Mesendoderm (in vitro differentiated cells): ENCODE results near the gene SNX24.

Experiments
- DNase-seq: peaks from one replicate; pipeline ENCODE4 v3.0.0; 2013
- H2AK5ac ChIP-seq: 2 replicates; pipeline ENCODE4 v1.6.1; 2013; ENCODE audit warnings: low read length, inconsistent platforms
- H2BK120ac ChIP-seq: 2 replicates; pipeline ENCODE4 v1.6.1; 2013; ENCODE audit warnings: low read depth, mild to moderate bottlenecking, low read length, moderate library complexity, mixed read lengths
- H2BK15ac ChIP-seq: replicated peaks from 2 replicates; pipeline ENCODE4 v1.6.1; 2013; ENCODE audit warnings: low read depth, mild to moderate bottlenecking, moderate library complexity
- H2BK5ac ChIP-seq: 2 replicates; pipeline ENCODE4 v1.6.1; 2013; ENCODE audit warnings: low read length, inconsistent platforms
- H3K18ac ChIP-seq: 2 replicates; pipeline ENCODE4 v1.6.1; 2013; ENCODE audit warnings: mild to moderate bottlenecking, low read length, mixed read lengths
- H3K23ac ChIP-seq: one replicate; pipeline ENCODE4 v1.6.1; 2013; ENCODE audit warnings: low read length
- H3K27ac ChIP-seq: 2 replicates; pipeline ENCODE4 v1.5.1; 2013; ENCODE audit warnings: low read depth, mild to moderate bottlenecking, inconsistent platforms, low read length, moderate library complexity
- H3K27me3 ChIP-seq: 2 replicates; pipeline ENCODE4 v1.6.1; 2013; ENCODE audit warnings: low read length, control low read depth, mild to moderate bottlenecking, inconsistent platforms; ENCODE audit not compliant: insufficient read depth, poor library complexity
- H3K36me3 ChIP-seq: 2 replicates; pipeline ENCODE4 v1.6.1; 2013; ENCODE audit warnings: low read length, inconsistent platforms; ENCODE audit not compliant: control insufficient read depth, insufficient read depth
- H3K4ac ChIP-seq: one replicate; pipeline ENCODE4 v1.6.1; 2013; ENCODE audit warnings: low read depth, mild to moderate bottlenecking, low read length, moderate library complexity
- H3K4me1 ChIP-seq: 2 replicates; pipeline ENCODE4 v1.6.1; 2013; ENCODE audit warnings: low read depth, low read length, inconsistent platforms; ENCODE audit not compliant: control insufficient read depth
- H3K4me2 ChIP-seq: 2 replicates; pipeline ENCODE4 v1.6.1; 2013; ENCODE audit warnings: low read length
- H3K4me3 ChIP-seq: 2 replicates; pipeline ENCODE4 v1.5.1; 2013; ENCODE audit warnings: mild to moderate bottlenecking, low read length
- H3K56ac ChIP-seq: one replicate; pipeline ENCODE4 v1.6.1; 2013; ENCODE audit warnings: low read length
- H3K79me1 ChIP-seq: 2 replicates; pipeline ENCODE4 v1.6.1; 2013; ENCODE audit warnings: low read length, inconsistent platforms
- H3K79me2 ChIP-seq: 2 replicates; pipeline ENCODE4 v1.6.1; 2013; ENCODE audit warnings: mild to moderate bottlenecking, low read length; ENCODE audit not compliant: control insufficient read depth, insufficient read depth
- H3K9ac ChIP-seq: 2 replicates; pipeline ENCODE4 v1.6.1; 2013; ENCODE audit warnings: low read length, inconsistent platforms
- H4K5ac ChIP-seq: one replicate; pipeline ENCODE4 v1.6.1; 2013; ENCODE audit warnings: low read length
- H4K8ac ChIP-seq: one replicate; pipeline ENCODE4 v1.6.1; 2013; ENCODE audit warnings: low read depth, mild to moderate bottlenecking, control low read depth, low read length, moderate library complexity
- WGBS: extraction: QIAGEN DNeasy Blood & Tissue Kit; methylation state at CpG from one replicate; pipeline ENCODE4 v1.1.7; 2013; ENCODE audit warnings: low lambda C conversion rate, missing lambda C conversion rate; ENCODE audit not compliant: insufficient coverage; ENCODE audit errors: extremely low coverage; 5-methylcytosine and 5-hydroxymethylcytosine counted together

Gene SNX24

GRCh38 chr5:123001808-123002207 lies 156.4 kb downstream of the SNX24 start:
- no peaks in the 10 kb centered on the region for H3K36me3 ChIP-seq

GRCh38 chr5:123007182-123007581 lies 161.8 kb downstream of the SNX24 start:
- no peaks in the 10 kb centered on the region for H3K27me3 ChIP-seq
- no peak overlapping the region for H2BK5ac ChIP-seq
- no peak overlapping the region for H3K4ac ChIP-seq
- H4K5ac ChIP-seq = no peak overlapping the region
- WGBS = no CpG with 5 or more reads among the region's 6 CpGs
- H2AK5ac ChIP-seq = no peak overlapping the region
- no peaks in the 10 kb centered on the region for H3K36me3 ChIP-seq
- no peak overlapping the region for H3K27ac ChIP-seq
- no peak overlapping the region for H2BK120ac ChIP-seq
- no peak overlapping the region for H4K8ac ChIP-seq
- no peak overlapping the region for H3K56ac ChIP-seq
- no peak overlapping the region for H3K9ac ChIP-seq
- peak; percentile 2 for DNase-seq
- no peak overlapping the region for H2BK15ac ChIP-seq
- no peak overlapping the region for H3K23ac ChIP-seq
- no peak overlapping the region for H3K4me2 ChIP-seq
- H3K4me1 ChIP-seq = no peaks in the 10 kb centered on the region
- no peak overlapping the region for H3K4me3 ChIP-seq
- no peaks in the 10 kb centered on the region for H3K79me1 ChIP-seq
- no peaks in the 10 kb centered on the region for H3K79me2 ChIP-seq
- no peak overlapping the region for H3K18ac ChIP-seq

More at GRCh38 chr5:123001808-123002207, 156.4 kb downstream of the SNX24 start:
- Histone ChIP-seq H3K79me2 (no peaks in the 10 kb centered on the region), H3K27me3 (no peaks in the 10 kb centered on the region), H3K27ac (no peak overlapping the region), H3K4me3 (no peak overlapping the region), H4K8ac (no peak overlapping the region), H3K9ac (no peak overlapping the region), H3K4ac (no peak overlapping the region), H4K5ac (no peak overlapping the region), H2BK15ac (no peak overlapping the region), H3K4me2 (no peak overlapping the region), H2BK120ac (no peak overlapping the region), H2AK5ac (no peak overlapping the region), H3K18ac (no peak overlapping the region), H3K4me1 (no peaks in the 10 kb centered on the region), H3K23ac (no peak overlapping the region), H3K56ac (no peak overlapping the region), H3K79me1 (no peaks in the 10 kb centered on the region), H2BK5ac (no peak overlapping the region)
- no CpG with 5 or more reads among the region's 7 CpGs for WGBS
- no peak for DNase-seq

- no peak overlapping the region for H3K4me2 ChIP-seq
- no peak overlapping the region for H3K4ac ChIP-seq
- no peak for DNase-seq
- no peak overlapping the region for H2BK120ac ChIP-seq
- no peak overlapping the region for H4K5ac ChIP-seq
- H2BK5ac ChIP-seq = no peak overlapping the region
- no peak overlapping the region for H3K23ac ChIP-seq
- H3K27ac ChIP-seq = no peak overlapping the region
- no peak overlapping the region for H3K4me3 ChIP-seq
- H4K8ac ChIP-seq = no peak overlapping the region
- H3K4me1 ChIP-seq = no peaks in the 10 kb centered on the region
- H2AK5ac ChIP-seq = no peak overlapping the region
- no peaks in the 10 kb centered on the region for H3K79me1 ChIP-seq
- no peak overlapping the region for H2BK15ac ChIP-seq
- H3K9ac ChIP-seq = no peak overlapping the region
- no CpG with 5 or more reads among the region's 6 CpGs for WGBS
- no peaks in the 10 kb centered on the region for H3K36me3 ChIP-seq
- H3K27me3 ChIP-seq = no peaks in the 10 kb centered on the region
- H3K79me2 ChIP-seq = no peaks in the 10 kb centered on the region
- H3K18ac ChIP-seq = no peak overlapping the region
- H3K56ac ChIP-seq = no peak overlapping the region
These were observed 162.3 kb downstream of the SNX24 start for GRCh38 chr5:123007754-123008153.

- H3K79me1 ChIP-seq = no peaks in the 10 kb centered on the region
- H2AK5ac ChIP-seq = no peak overlapping the region
- H4K8ac ChIP-seq = no peak overlapping the region
- no peaks in the 10 kb centered on the region for H3K79me2 ChIP-seq
- no peak for DNase-seq
- H3K27me3 ChIP-seq = no peaks in the 10 kb centered on the region
- no CpG with 5 or more reads among the region's 1 CpG for WGBS
- no peak overlapping the region for H4K5ac ChIP-seq
- H3K4me1 ChIP-seq = no peaks in the 10 kb centered on the region
- no peak overlapping the region for H3K4me3 ChIP-seq
- H3K18ac ChIP-seq = no peak overlapping the region
- no peaks in the 10 kb centered on the region for H3K36me3 ChIP-seq
- H3K9ac ChIP-seq = no peak overlapping the region
- no peak overlapping the region for H2BK15ac ChIP-seq
- no peak overlapping the region for H3K4me2 ChIP-seq
- H3K27ac ChIP-seq = no peak overlapping the region
- no peak overlapping the region for H3K23ac ChIP-seq
- no peak overlapping the region for H3K56ac ChIP-seq
- no peak overlapping the region for H2BK5ac ChIP-seq
- no peak overlapping the region for H3K4ac ChIP-seq
- H2BK120ac ChIP-seq = no peak overlapping the region
These were observed 166.9 kb downstream of the SNX24 start for GRCh38 chr5:123012321-123012720.

- H4K5ac ChIP-seq = no peak overlapping the region
- no peaks in the 10 kb centered on the region for H3K36me3 ChIP-seq
- no peaks in the 10 kb centered on the region for H3K27me3 ChIP-seq
- no peak overlapping the region for H3K56ac ChIP-seq
- no peak overlapping the region for H2BK5ac ChIP-seq
- no peak overlapping the region for H3K23ac ChIP-seq
- no peak overlapping the region for H2BK120ac ChIP-seq
- no peaks in the 10 kb centered on the region for H3K4me1 ChIP-seq
- H3K9ac ChIP-seq = no peak overlapping the region
- no peak for DNase-seq
- no peaks in the 10 kb centered on the region for H3K79me1 ChIP-seq
- H3K4ac ChIP-seq = no peak overlapping the region
- H3K79me2 ChIP-seq = no peaks in the 10 kb centered on the region
- no peak overlapping the region for H4K8ac ChIP-seq
- no peak overlapping the region for H2AK5ac ChIP-seq
- no CpG with 5 or more reads among the region's 1 CpG for WGBS
- H3K27ac ChIP-seq = no peak overlapping the region
- H3K18ac ChIP-seq = no peak overlapping the region
- no peak overlapping the region for H2BK15ac ChIP-seq
- H3K4me2 ChIP-seq = no peak overlapping the region
- H3K4me3 ChIP-seq = no peak overlapping the region
These were observed 169.3 kb downstream of the SNX24 start for GRCh38 chr5:123014689-123015088.

GRCh38 chr5:123028222-123028621 lies 182.8 kb downstream of the SNX24 start:
- no peaks in the 10 kb centered on the region for H3K79me2 ChIP-seq
- H3K79me1 ChIP-seq = no peaks in the 10 kb centered on the region
- H3K18ac ChIP-seq = no peak overlapping the region
- no peak overlapping the region for H4K8ac ChIP-seq
- no peak overlapping the region for H3K4me3 ChIP-seq
- H3K27me3 ChIP-seq = no peaks in the 10 kb centered on the region
- H3K23ac ChIP-seq = no peak overlapping the region
- H3K56ac ChIP-seq = no peak overlapping the region
- H3K4me2 ChIP-seq = no peak overlapping the region
- H2AK5ac ChIP-seq = no peak overlapping the region
- H3K36me3 ChIP-seq = no peaks in the 10 kb centered on the region
- no peak overlapping the region for H2BK5ac ChIP-seq
- no peak overlapping the region for H3K27ac ChIP-seq
- no peak overlapping the region for H2BK15ac ChIP-seq
- H4K5ac ChIP-seq = no peak overlapping the region
- no peak for DNase-seq
- H2BK120ac ChIP-seq = no peak overlapping the region
- H3K4me1 ChIP-seq = no peaks in the 10 kb centered on the region
- H3K4ac ChIP-seq = no peak overlapping the region
- no peak overlapping the region for H3K9ac ChIP-seq
- WGBS = no CpG with 5 or more reads among the region's 9 CpGs
